ENCODE measurements around the gene PDIA6.

DNA sequence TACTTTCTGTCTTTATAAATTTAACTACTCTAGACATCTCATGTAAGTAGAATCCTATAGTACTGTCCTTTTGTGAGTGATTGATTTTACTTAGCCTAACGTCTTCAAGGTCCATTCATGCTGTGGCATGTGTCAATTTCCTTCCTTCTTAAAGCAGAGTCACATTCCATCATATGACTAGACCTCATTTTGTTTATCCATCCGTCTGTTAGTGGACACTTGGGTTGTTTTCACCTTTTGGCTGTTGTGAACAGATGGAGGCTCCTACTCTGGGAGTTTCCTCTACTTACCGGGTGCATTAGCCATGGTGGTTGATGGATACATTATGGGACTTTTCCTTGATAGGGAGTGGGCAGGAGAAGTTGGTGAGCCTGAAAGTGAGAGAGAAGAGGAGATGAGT lies 6.4 kb upstream of the PDIA6 start:
- no peak for TF ChIP-seq POLR2A (IDR thresholded peaks at IDR 0.05)
- TF ChIP-seq, protein P1, sequence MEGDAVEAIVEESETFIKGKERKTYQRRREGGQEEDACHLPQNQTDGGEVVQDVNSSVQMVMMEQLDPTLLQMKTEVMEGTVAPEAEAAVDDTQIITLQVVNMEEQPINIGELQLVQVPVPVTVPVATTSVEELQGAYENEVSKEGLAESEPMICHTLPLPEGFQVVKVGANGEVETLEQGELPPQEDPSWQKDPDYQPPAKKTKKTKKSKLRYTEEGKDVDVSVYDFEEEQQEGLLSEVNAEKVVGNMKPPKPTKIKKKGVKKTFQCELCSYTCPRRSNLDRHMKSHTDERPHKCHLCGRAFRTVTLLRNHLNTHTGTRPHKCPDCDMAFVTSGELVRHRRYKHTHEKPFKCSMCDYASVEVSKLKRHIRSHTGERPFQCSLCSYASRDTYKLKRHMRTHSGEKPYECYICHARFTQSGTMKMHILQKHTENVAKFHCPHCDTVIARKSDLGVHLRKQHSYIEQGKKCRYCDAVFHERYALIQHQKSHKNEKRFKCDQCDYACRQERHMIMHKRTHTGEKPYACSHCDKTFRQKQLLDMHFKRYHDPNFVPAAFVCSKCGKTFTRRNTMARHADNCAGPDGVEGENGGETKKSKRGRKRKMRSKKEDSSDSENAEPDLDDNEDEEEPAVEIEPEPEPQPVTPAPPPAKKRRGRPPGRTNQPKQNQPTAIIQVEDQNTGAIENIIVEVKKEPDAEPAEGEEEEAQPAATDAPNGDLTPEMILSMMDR (IDR thresholded peaks at IDR 0.05), result no peak

Data from body of pancreas (tissue), 4 donors.